GM18498 (cell line): ENCODE results near the gene BST1.

Experiments used
- ATAC-seq: cut with Tn5 transposase; IDR thresholded peaks from one replicate; pipeline ENCODE4 v1.9.1; 2021; ENCODE audit warnings: mild to moderate bottlenecking, moderate library complexity; ENCODE audit not compliant: unreplicated experiment

The BST1 gene

GRCh38 chr4:15777697-15778288 is 74.9 kb downstream of the BST1 start:
- no peak for ATAC-seq

GRCh38 chr4:15778289-15779241 is 75.7 kb downstream of the BST1 start, which contains the start of gene CD38:
Gene CD38, plus strand, starts transcription at chr4:15778328. Its CDS starts 87 bp downstream, at chr4:15778415.
- peak; percentile 79 for ATAC-seq

- ATAC-seq = no peak
Measured at GRCh38 chr4:15779306-15779705, 76.4 kb downstream of the BST1 start.

DNA sequence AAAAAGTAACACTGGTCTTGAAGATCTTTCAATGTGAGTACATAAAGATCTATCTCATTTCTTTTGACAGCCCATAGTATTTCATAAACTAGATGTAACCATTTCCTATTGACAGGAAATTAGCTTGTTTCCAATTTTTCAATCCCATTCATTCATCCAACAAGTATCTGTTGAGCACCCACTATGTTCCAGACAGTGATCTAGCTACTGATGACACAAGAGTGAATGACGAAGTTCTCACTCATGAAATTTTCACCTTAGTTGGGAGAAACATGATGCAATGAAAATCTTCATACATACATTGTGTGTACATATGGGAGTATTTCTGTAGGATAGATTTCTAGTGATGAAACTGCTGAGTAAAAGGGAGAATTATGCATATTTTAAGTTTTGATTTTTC is 76.9 kb downstream of the BST1 start:
- ATAC-seq = no peak

- ATAC-seq = peak; percentile 16
Measured at GRCh38 chr4:15781427-15782095, 78.7 kb downstream of the BST1 start.
